OCI-LY1 (cell line): ENCODE data around the gene PARS2.

ENCODE experiments used
- H2AFZ ChIP-seq: fragments of 200-600 bp; sonication (generic), shearing (Covaris generic); 2 replicates; pipeline ENCODE4 v1.6.0; 2014; ENCODE audit warnings: antibody characterized with exemption, mild to moderate bottlenecking, low read length
- H3F3A ChIP-seq: fragments of 200-600 bp; sonication (generic), shearing (Covaris generic); 2 replicates; pipeline ENCODE4 v1.6.0; 2014; ENCODE audit warnings: mild to moderate bottlenecking, antibody characterized with exemption, low read length, moderate library complexity; ENCODE audit not compliant: insufficient read depth
- H3K27ac ChIP-seq: fragments of 200-600 bp; sonication (generic); 2 replicates; pipeline ENCODE4 v1.5.1; 2014; ENCODE audit warnings: low read length, mixed run types, mild to moderate bottlenecking, low read depth; ENCODE audit not compliant: poor library complexity, severe bottlenecking
- H3K27me3 ChIP-seq: fragments of 200-600 bp; sonication (generic); 2 replicates; pipeline ENCODE4 v1.6.0; 2014; ENCODE audit warnings: antibody characterized with exemption, mild to moderate bottlenecking, low read length, moderate library complexity; ENCODE audit not compliant: insufficient read depth
- H3K36me3 ChIP-seq: fragments of 200-600 bp; sonication (generic); 2 replicates; pipeline ENCODE4 v1.6.1; 2014; ENCODE audit warnings: mild to moderate bottlenecking, antibody characterized with exemption, low read length, moderate library complexity, mixed read lengths; ENCODE audit not compliant: insufficient read depth
- H3K4me1 ChIP-seq: fragments of 200-600 bp; sonication (generic); 2 replicates; pipeline ENCODE4 v1.5.1; 2014; ENCODE audit warnings: mild to moderate bottlenecking, low read length, moderate library complexity; ENCODE audit not compliant: insufficient read depth, severe bottlenecking
- H3K4me2 ChIP-seq: fragments of 200-600 bp; sonication (generic), shearing (Covaris generic); 2 replicates; pipeline ENCODE4 v1.6.1; 2014; ENCODE audit warnings: low read length
- H3K4me3 ChIP-seq: fragments of 200-600 bp; sonication (generic); 2 replicates; pipeline ENCODE4 v1.5.1; 2014; ENCODE audit warnings: low read length, low read depth, mild to moderate bottlenecking, mixed read lengths; ENCODE audit not compliant: poor library complexity, severe bottlenecking
- H3K79me2 ChIP-seq: fragments of 200-600 bp; shearing (Covaris generic); 2 replicates; pipeline ENCODE4 v1.6.1; 2016; ENCODE audit warnings: mixed run types, low read length, mixed read lengths; ENCODE audit not compliant: insufficient read depth
- H3K9ac ChIP-seq: fragments of 200-600 bp; sonication (generic), shearing (Covaris generic); 2 replicates; pipeline ENCODE4 v1.6.1; 2014; ENCODE audit warnings: mild to moderate bottlenecking, low read length, mixed read lengths
- H3K9me2 ChIP-seq: fragments of 200-600 bp; sonication (generic), shearing (Covaris generic); 2 replicates; pipeline ENCODE4 v1.6.1; 2014; ENCODE audit warnings: low read depth, mild to moderate bottlenecking, low read length, mixed read lengths
- H3K9me3 ChIP-seq: fragments of 200-600 bp; shearing (Covaris generic); 2 replicates; pipeline ENCODE4 v1.6.1; 2014; ENCODE audit warnings: low read length, mixed read lengths
- H4K20me1 ChIP-seq: fragments of 200-600 bp; sonication (generic), shearing (Covaris generic); 2 replicates; pipeline ENCODE4 v1.6.0; 2016; ENCODE audit warnings: mild to moderate bottlenecking, low read length; ENCODE audit not compliant: insufficient read depth
- EZH2 ChIP-seq: fragments of 200-600 bp; sonication (generic), shearing (Covaris generic); IDR thresholded peaks from 2 replicates; pipeline ENCODE4 v1.8.0; 2017; ENCODE audit warnings: borderline replicate concordance, mixed run types, mild to moderate bottlenecking, antibody characterized with exemption, low read length, moderate library complexity, mixed read lengths
- TF ChIP-seq, protein P1 (sequence below): fragments of 200-600 bp; sonication (generic), shearing (Covaris generic); IDR thresholded peaks from 2 replicates; pipeline ENCODE4 v1.5.1; 2017; ENCODE audit warnings: mild to moderate bottlenecking, antibody characterized with exemption, low read length, moderate library complexity, mixed read lengths

Gene PARS2

DNA sequence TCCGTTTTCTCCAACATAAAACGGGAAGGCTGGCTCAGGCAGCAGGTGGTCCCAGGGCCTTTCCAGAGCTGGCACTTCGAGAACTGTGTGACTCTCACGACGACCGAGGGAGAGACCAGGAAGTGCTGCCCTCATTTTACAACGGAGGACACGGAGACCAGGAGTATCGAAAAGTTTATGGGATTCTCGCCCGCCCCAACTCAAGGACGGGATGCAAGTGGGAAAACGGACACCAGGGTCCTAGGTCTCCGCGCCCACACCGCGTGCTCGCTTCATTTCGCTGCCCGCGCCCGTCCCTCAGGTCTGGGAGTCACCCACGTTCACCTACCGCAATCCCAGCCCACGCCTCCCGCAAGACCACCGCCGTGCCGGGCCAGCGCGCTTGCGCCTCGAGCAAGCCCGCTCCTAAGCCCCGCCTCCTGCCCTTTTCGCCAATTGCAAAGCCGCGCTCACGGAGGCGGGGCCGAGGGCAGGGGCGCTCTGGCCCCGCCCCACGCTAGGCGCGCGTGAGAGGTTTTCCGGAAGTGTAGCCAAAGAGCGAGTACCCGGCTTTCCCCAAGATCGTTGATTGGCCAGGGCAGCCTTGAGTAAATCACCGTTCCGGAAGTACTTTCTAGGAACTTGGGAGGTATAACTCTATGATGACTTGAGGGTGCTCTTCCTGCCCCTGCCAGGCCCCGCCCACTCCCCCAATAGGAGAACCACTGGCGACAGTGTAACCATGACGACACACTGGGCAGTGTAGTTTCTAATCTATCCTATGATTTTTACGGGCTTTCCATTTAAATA is at the start of gene PARS2:
Gene PARS2 (minus strand): TSS at position 391 of the 789 bp plus-strand sequence. CDS start 5,362 bp downstream, outside the sequence.
- Histone ChIP-seq H3K9ac (peak within 1 kb of the TSS; percentile 83), H3K27me3 (no peaks in the 10 kb centered on the region), H3K4me3 (peak within 1 kb of the TSS; percentile 90), H4K20me1 (no peaks in the 10 kb centered on the region), H3K79me2 (no peaks in the 10 kb centered on the region), H3K9me3 (no peaks in the 10 kb centered on the region), H2AFZ (peak within 1 kb of the TSS; percentile 97), H3K4me1 (peaks cover 20% of the 10 kb centered on the region), H3F3A (no peaks in the 10 kb centered on the region), H3K27ac (no peak within 1 kb of the TSS), H3K9me2 (no peaks in the 10 kb centered on the region), H3K4me2 (peak within 1 kb of the TSS; percentile 89), H3K36me3 (no peaks in the 10 kb centered on the region)
- TF ChIP-seq, protein P1, sequence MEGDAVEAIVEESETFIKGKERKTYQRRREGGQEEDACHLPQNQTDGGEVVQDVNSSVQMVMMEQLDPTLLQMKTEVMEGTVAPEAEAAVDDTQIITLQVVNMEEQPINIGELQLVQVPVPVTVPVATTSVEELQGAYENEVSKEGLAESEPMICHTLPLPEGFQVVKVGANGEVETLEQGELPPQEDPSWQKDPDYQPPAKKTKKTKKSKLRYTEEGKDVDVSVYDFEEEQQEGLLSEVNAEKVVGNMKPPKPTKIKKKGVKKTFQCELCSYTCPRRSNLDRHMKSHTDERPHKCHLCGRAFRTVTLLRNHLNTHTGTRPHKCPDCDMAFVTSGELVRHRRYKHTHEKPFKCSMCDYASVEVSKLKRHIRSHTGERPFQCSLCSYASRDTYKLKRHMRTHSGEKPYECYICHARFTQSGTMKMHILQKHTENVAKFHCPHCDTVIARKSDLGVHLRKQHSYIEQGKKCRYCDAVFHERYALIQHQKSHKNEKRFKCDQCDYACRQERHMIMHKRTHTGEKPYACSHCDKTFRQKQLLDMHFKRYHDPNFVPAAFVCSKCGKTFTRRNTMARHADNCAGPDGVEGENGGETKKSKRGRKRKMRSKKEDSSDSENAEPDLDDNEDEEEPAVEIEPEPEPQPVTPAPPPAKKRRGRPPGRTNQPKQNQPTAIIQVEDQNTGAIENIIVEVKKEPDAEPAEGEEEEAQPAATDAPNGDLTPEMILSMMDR = no peak
- TF ChIP-seq EZH2 = no peak

DNA sequence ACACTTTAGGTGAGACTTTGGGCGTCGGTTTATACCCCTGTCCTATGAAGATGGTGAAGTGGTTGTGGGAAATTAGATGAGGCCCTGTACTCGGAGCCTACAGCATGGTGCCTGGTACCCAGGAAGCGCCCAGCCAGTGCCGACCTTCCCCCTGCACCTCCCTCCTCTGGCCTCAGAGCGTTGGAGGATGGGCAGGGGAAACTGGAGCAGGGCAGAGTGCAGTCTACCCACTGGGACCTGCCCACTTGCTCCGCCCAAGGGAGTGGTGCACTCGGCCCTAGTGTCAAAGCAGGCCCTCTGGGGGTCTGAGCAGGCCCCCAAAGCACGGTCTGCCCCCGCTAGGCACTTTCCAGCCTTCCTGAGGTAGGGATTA is 49.8 kb upstream of the PARS2 start:
- Histone ChIP-seq H3K27ac (no peak overlapping the region), H4K20me1 (no peaks in the 10 kb centered on the region), H3K9me2 (no peaks in the 10 kb centered on the region), H2AFZ (no peak overlapping the region), H3K4me1 (no peaks in the 10 kb centered on the region), H3K36me3 (no peaks in the 10 kb centered on the region), H3K79me2 (no peaks in the 10 kb centered on the region), H3K4me2 (no peak overlapping the region), H3K27me3 (no peaks in the 10 kb centered on the region), H3K9me3 (no peaks in the 10 kb centered on the region), H3F3A (no peaks in the 10 kb centered on the region), H3K9ac (no peak overlapping the region), H3K4me3 (no peak overlapping the region)
- TF ChIP-seq, protein P1 = no peak
- no peak for TF ChIP-seq EZH2

DNA sequence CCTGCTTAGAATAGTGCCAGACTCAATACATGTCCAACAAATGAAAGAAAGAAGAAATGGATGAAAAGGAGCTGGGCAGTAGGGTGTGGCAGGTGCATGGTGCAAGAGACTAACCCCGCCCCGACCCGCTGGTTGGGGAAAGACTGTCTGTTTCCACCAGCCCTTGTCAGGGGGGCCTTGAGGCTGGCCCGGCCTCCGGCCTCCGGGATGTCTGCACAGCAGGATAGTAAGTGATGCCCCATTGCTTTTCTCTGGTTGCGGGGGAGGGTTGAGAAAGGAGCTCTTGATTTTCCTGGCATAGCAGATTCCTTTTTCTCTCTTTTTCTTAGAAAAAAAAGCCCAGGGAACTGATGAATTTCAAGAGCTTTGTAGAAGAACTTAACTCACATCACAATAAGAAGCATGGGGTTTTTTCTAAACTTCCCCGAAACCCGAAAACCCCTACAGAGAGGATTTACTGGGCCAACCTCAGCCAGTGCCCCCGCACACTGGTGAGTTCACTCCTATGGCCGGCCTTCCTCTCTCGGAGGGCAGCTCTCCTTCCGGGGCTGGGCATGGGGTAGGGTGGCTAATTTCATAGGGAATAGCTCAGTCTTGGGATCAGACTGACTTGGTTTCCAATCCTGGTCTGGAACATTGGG is 49.3 kb upstream of the PARS2 start:
- H3K4me3 ChIP-seq = no peak overlapping the region

More for the DNA sequence above, 49.3 kb upstream of the PARS2 start:
- Histone ChIP-seq H3K4me2 (no peak overlapping the region), H4K20me1 (no peaks in the 10 kb centered on the region), H3K9me3 (no peaks in the 10 kb centered on the region), H3K9ac (no peak overlapping the region), H2AFZ (no peak overlapping the region), H3K4me1 (no peaks in the 10 kb centered on the region), H3K9me2 (no peaks in the 10 kb centered on the region), H3K27ac (no peak overlapping the region), H3K79me2 (no peaks in the 10 kb centered on the region), H3F3A (no peaks in the 10 kb centered on the region), H3K27me3 (no peaks in the 10 kb centered on the region), H3K36me3 (no peaks in the 10 kb centered on the region)
- no peak for TF ChIP-seq EZH2
- TF ChIP-seq, protein P1 = no peak
